Measurements from ENCODE around the gene BTBD1.

The BTBD1 gene

DNA sequence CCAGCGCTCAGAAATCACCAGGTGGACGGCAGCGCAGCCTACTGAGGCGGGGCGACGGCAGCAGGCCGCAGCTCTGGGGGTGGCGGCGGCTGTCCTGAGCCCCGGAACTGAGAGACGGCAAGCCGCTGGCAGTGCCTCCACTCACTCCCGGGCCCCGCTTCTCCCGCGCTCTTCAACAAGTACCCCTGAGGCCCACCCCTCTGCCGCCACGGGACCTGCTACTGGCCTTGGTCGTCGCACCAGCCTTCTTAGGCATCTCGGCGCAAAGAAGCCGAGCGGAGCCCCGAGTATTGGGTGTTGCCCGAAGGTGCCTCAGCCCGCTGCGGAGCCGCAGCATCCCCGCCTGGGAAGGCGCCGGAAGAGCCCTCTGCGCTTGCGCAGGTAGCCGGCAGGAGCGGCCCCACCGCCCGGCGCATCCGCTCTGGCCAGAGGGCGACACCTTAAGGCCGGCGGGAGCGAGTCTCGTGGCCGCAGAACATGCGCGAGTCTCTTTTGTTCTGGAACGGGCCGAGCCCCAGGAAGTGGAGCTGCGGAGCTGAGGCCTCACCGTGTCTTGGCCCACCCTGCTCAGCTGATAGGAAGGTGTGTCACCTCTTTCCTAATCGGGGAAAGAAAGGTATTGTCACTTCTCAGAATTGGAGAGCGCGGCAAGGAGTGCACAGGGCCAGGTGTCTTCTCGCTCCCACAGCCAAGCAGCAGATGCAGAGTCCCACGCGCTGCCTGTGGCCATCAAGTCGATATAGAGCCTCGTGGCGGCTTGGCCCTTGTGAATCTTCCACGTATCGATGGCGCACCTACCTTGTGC lies 55.6 kb downstream of the BTBD1 start, which contains the start of gene C15orf40 (continued):
- TF ChIP-seq, protein P1, sequence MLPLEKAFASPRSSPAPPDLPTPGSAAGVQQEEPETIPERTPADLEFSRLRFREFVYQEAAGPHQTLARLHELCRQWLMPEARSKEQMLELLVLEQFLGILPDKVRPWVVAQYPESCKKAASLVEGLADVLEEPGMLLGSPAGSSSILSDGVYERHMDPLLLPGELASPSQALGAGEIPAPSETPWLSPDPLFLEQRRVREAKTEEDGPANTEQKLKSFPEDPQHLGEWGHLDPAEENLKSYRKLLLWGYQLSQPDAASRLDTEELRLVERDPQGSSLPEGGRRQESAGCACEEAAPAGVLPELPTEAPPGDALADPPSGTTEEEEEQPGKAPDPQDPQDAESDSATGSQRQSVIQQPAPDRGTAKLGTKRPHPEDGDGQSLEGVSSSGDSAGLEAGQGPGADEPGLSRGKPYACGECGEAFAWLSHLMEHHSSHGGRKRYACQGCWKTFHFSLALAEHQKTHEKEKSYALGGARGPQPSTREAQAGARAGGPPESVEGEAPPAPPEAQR (tag by site-specific recombination; IDR thresholded peaks at IDR 0.05): no peak
- no peak for TF ChIP-seq KLF1 (tag by site-specific recombination; IDR thresholded peaks at IDR 0.05)
- 0 out of 2 replicates have a peak, but pooled peaks have one; percentile 3 for TF ChIP-seq ZSCAN23 (tag by site-specific recombination; IDR thresholded peaks at IDR 0.05)
- no peak for TF ChIP-seq REPIN1 (tag by site-specific recombination; IDR thresholded peaks at IDR 0.05; ENCODE audit: low read depth)
- no peak for TF ChIP-seq HOXA7 (CRISPR knock-in tag; IDR thresholded peaks at IDR 0.05; ENCODE audit: borderline replicate concordance)
- TF ChIP-seq ZNF621 (tag by site-specific recombination; IDR thresholded peaks at IDR 0.05): no peak
- TF ChIP-seq, protein P2, sequence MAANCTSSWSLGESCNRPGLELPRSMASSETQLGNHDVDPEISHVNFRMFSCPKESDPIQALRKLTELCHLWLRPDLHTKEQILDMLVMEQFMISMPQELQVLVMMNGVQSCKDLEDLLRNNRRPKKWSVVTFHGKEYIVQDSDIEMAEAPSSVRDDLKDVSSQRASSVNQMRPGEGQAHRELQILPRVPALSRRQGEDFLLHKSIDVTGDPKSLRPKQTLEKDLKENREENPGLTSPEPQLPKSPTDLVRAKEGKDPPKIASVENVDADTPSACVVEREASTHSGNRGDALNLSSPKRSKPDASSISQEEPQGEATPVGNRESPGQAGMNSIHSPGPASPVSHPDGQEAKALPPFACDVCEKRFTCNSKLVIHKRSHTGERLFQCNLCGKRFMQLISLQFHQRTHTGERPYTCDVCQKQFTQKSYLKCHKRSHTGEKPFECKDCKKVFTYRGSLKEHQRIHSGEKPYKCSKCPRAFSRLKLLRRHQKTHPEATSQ (tag by site-specific recombination; IDR thresholded peaks at IDR 0.05): no peak
- TF ChIP-seq, protein P3, sequence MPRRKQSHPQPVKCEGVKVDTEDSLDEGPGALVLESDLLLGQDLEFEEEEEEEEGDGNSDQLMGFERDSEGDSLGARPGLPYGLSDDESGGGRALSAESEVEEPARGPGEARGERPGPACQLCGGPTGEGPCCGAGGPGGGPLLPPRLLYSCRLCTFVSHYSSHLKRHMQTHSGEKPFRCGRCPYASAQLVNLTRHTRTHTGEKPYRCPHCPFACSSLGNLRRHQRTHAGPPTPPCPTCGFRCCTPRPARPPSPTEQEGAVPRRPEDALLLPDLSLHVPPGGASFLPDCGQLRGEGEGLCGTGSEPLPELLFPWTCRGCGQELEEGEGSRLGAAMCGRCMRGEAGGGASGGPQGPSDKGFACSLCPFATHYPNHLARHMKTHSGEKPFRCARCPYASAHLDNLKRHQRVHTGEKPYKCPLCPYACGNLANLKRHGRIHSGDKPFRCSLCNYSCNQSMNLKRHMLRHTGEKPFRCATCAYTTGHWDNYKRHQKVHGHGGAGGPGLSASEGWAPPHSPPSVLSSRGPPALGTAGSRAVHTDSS (tag by site-specific recombination; IDR thresholded peaks at IDR 0.05): no peak
- TF ChIP-seq GLIS2 (tag by site-specific recombination; IDR thresholded peaks at IDR 0.05): peak; percentile 29; the same call in 1 of the 2 replicates
- TF ChIP-seq PRDM1 (tag by site-specific recombination; IDR thresholded peaks at IDR 0.05): no peak
- TF ChIP-seq, protein P4, sequence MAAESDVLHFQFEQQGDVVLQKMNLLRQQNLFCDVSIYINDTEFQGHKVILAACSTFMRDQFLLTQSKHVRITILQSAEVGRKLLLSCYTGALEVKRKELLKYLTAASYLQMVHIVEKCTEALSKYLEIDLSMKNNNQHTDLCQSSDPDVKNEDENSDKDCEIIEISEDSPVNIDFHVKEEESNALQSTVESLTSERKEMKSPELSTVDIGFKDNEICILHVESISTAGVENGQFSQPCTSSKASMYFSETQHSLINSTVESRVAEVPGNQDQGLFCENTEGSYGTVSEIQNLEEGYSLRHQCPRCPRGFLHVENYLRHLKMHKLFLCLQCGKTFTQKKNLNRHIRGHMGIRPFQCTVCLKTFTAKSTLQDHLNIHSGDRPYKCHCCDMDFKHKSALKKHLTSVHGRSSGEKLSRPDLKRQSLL (tag by site-specific recombination; IDR thresholded peaks at IDR 0.05): peak; percentile 38; the same call in 1 of the 2 replicates
- TF ChIP-seq ZNF404 (tag by site-specific recombination; IDR thresholded peaks at IDR 0.05): no peak
- TF ChIP-seq ZNF138 (tag by site-specific recombination; IDR thresholded peaks at IDR 0.05; ENCODE audit: borderline replicate concordance): no peak
- TF ChIP-seq, protein P5, sequence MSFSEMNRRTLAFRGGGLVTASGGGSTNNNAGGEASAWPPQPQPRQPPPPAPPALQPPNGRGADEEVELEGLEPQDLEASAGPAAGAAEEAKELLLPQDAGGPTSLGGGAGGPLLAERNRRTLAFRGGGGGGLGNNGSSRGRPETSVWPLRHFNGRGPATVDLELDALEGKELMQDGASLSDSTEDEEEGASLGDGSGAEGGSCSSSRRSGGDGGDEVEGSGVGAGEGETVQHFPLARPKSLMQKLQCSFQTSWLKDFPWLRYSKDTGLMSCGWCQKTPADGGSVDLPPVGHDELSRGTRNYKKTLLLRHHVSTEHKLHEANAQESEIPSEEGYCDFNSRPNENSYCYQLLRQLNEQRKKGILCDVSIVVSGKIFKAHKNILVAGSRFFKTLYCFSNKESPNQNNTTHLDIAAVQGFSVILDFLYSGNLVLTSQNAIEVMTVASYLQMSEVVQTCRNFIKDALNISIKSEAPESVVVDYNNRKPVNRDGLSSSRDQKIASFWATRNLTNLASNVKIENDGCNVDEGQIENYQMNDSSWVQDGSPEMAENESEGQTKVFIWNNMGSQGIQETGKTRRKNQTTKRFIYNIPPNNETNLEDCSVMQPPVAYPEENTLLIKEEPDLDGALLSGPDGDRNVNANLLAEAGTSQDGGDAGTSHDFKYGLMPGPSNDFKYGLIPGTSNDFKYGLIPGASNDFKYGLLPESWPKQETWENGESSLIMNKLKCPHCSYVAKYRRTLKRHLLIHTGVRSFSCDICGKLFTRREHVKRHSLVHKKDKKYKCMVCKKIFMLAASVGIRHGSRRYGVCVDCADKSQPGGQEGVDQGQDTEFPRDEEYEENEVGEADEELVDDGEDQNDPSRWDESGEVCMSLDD (tag by site-specific recombination; IDR thresholded peaks at IDR 0.05): no peak
- TF ChIP-seq, protein P6, sequence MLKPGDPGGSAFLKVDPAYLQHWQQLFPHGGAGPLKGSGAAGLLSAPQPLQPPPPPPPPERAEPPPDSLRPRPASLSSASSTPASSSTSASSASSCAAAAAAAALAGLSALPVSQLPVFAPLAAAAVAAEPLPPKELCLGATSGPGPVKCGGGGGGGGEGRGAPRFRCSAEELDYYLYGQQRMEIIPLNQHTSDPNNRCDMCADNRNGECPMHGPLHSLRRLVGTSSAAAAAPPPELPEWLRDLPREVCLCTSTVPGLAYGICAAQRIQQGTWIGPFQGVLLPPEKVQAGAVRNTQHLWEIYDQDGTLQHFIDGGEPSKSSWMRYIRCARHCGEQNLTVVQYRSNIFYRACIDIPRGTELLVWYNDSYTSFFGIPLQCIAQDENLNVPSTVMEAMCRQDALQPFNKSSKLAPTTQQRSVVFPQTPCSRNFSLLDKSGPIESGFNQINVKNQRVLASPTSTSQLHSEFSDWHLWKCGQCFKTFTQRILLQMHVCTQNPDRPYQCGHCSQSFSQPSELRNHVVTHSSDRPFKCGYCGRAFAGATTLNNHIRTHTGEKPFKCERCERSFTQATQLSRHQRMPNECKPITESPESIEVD (tag by site-specific recombination; IDR thresholded peaks at IDR 0.05): no peak
- no peak for TF ChIP-seq ZNF785 (tag by site-specific recombination; IDR thresholded peaks at IDR 0.05)
- no peak for TF ChIP-seq TRIM28 (IDR thresholded peaks at IDR 0.05; ENCODE audit: borderline replicate concordance, low read length)
- TF ChIP-seq ZNF157 (tag by site-specific recombination; IDR thresholded peaks at IDR 0.05): peak; percentile 6; the same call in 1 of the 2 replicates
- TF ChIP-seq, protein P7, sequence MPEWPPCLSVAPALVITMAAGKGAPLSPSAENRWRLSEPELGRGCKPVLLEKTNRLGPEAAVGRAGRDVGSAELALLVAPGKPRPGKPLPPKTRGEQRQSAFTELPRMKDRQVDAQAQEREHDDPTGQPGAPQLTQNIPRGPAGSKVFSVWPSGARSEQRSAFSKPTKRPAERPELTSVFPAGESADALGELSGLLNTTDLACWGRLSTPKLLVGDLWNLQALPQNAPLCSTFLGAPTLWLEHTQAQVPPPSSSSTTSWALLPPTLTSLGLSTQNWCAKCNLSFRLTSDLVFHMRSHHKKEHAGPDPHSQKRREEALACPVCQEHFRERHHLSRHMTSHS (tag by site-specific recombination; IDR thresholded peaks at IDR 0.05): no peak
- TF ChIP-seq ZBTB17 (tag by site-specific recombination; IDR thresholded peaks at IDR 0.05): peak; percentile 86
- TF ChIP-seq ZNF16 (tag by site-specific recombination; IDR thresholded peaks at IDR 0.05; ENCODE audit: low read depth): no peak
- no peak for TF ChIP-seq ZNF266 (tag by site-specific recombination; IDR thresholded peaks at IDR 0.05; ENCODE audit: low read depth)
- TF ChIP-seq, protein P8, sequence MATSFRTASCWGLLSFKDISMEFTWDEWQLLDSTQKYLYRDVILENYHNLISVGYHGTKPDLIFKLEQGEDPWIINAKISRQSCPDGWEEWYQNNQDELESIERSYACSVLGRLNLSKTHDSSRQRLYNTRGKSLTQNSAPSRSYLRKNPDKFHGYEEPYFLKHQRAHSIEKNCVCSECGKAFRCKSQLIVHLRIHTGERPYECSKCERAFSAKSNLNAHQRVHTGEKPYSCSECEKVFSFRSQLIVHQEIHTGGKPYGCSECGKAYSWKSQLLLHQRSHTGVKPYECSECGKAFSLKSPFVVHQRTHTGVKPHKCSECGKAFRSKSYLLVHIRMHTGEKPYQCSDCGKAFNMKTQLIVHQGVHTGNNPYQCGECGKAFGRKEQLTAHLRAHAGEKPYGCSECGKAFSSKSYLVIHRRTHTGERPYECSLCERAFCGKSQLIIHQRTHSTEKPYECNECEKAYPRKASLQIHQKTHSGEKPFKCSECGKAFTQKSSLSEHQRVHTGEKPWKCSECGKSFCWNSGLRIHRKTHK (tag by site-specific recombination; IDR thresholded peaks at IDR 0.05): no peak
- TF ChIP-seq, protein P9, sequence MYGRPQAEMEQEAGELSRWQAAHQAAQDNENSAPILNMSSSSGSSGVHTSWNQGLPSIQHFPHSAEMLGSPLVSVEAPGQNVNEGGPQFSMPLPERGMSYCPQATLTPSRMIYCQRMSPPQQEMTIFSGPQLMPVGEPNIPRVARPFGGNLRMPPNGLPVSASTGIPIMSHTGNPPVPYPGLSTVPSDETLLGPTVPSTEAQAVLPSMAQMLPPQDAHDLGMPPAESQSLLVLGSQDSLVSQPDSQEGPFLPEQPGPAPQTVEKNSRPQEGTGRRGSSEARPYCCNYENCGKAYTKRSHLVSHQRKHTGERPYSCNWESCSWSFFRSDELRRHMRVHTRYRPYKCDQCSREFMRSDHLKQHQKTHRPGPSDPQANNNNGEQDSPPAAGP (tag by site-specific recombination; IDR thresholded peaks at IDR 0.05): 0 out of 2 replicates have a peak, but pooled peaks have one; percentile 23
- no peak for TF ChIP-seq ZNF747 (tag by site-specific recombination; IDR thresholded peaks at IDR 0.05)

Measured in HEK293 (cell line).